Measurements from ENCODE around the gene LRRC17.

DNA sequence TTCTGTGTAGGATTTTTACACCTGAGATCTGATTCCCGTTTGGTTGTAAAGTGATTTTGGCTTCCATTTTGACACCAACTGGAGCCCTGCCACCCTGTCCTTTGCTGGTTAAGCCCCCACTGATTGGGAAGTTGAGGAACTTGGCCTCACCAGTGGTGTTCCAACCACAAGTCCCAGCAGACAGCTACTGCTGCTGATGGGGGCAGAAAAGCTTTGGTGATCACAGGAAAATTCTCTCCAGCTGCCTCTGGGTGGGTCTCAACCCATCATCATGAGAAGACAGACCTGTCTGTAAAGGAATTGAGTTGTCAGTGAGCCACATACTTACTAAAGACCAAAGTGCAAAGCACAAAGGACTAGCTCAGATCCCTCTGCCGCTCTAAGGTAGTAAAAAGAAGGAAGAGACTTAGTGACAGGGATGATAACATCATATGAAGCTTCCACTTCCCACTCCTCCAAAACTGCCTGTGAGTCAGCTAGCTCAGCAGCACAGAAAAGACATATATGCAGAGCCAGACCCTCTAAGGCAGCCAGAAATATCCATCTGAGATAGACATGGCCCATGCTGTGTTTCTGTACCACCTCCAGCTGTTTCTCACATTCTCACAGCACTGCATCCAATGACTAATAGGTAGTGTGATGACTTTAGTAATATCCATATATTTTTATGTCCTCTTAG is 22.4 kb upstream of the LRRC17 start:
- TF ChIP-seq EP300 (IDR thresholded peaks at IDR 0.05) (no peak), POLR2A (IDR thresholded peaks at IDR 0.05; ENCODE audit: low read depth) (no peak), POLR2AphosphoS5 (IDR thresholded peaks at IDR 0.05) (no peak)
- TF ChIP-seq, protein P1, sequence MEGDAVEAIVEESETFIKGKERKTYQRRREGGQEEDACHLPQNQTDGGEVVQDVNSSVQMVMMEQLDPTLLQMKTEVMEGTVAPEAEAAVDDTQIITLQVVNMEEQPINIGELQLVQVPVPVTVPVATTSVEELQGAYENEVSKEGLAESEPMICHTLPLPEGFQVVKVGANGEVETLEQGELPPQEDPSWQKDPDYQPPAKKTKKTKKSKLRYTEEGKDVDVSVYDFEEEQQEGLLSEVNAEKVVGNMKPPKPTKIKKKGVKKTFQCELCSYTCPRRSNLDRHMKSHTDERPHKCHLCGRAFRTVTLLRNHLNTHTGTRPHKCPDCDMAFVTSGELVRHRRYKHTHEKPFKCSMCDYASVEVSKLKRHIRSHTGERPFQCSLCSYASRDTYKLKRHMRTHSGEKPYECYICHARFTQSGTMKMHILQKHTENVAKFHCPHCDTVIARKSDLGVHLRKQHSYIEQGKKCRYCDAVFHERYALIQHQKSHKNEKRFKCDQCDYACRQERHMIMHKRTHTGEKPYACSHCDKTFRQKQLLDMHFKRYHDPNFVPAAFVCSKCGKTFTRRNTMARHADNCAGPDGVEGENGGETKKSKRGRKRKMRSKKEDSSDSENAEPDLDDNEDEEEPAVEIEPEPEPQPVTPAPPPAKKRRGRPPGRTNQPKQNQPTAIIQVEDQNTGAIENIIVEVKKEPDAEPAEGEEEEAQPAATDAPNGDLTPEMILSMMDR (IDR thresholded peaks at IDR 0.05) = no peak

All from esophagus muscularis mucosa (tissue), 4 donors.